Stimulated activated CD8-positive, alpha-beta memory T cell treated with anti-CD3 and anti-CD28 coated beads, Interleukin-15, amount 100 ng/mL, for 48 hours (primary cell): ENCODE measurements around the gene ARHGAP18.

Experiments
- DNase-seq, 2 donors: peaks; one replicate each; pipeline ENCODE4 v3.0.0-alpha.2; 2020; ENCODE audit warnings: low read depth in 2 of 2

The ARHGAP18 gene

GRCh38 chr6:129617986-129618385 lies 92.0 kb downstream of the ARHGAP18 start:
- no peak for DNase-seq

- DNase-seq, result no peak
Measured at GRCh38 chr6:129615496-129615895, 94.5 kb downstream of the ARHGAP18 start.

- DNase-seq, result no peak
Measured at GRCh38 chr6:129615020-129615419, 95.0 kb downstream of the ARHGAP18 start.

- no peak for DNase-seq
Measured at GRCh38 chr6:129614464-129614863, 95.5 kb downstream of the ARHGAP18 start.

GRCh38 chr6:129612440-129612839 lies 97.5 kb downstream of the ARHGAP18 start:
- DNase-seq, result no peak

- DNase-seq, result no peak
Measured at GRCh38 chr6:129609635-129610034, 100.3 kb downstream of the ARHGAP18 start.

GRCh38 chr6:129608886-129609537 lies 101.0 kb downstream of the ARHGAP18 start:
- no peak for DNase-seq

- no peak for DNase-seq
Measured at GRCh38 chr6:129607581-129608186, 102.3 kb downstream of the ARHGAP18 start.

- DNase-seq, result no peak
Measured at GRCh38 chr6:129606664-129607063, 103.3 kb downstream of the ARHGAP18 start.

GRCh38 chr6:129605967-129606366 lies 104.0 kb downstream of the ARHGAP18 start:
- no peak for DNase-seq

- DNase-seq, result no peak
Measured at GRCh38 chr6:129605095-129605494, 104.9 kb downstream of the ARHGAP18 start.

GRCh38 chr6:129604321-129604720 lies 105.7 kb downstream of the ARHGAP18 start:
- DNase-seq, result no peak

GRCh38 chr6:129603741-129604140 lies 106.2 kb downstream of the ARHGAP18 start:
- no peak for DNase-seq

- no peak for DNase-seq
Measured at GRCh38 chr6:129601323-129601722, 108.7 kb downstream of the ARHGAP18 start.

GRCh38 chr6:129599467-129599866 lies 110.5 kb downstream of the ARHGAP18 start:
- no peak for DNase-seq

GRCh38 chr6:129598244-129599187 lies 111.5 kb downstream of the ARHGAP18 start:
- no peak for DNase-seq

GRCh38 chr6:129597023-129597713 lies 112.8 kb downstream of the ARHGAP18 start:
- no peak for DNase-seq

GRCh38 chr6:129596522-129596921 lies 113.5 kb downstream of the ARHGAP18 start:
- DNase-seq, result no peak

- DNase-seq, result no peak
Measured at GRCh38 chr6:129593233-129593564, 116.8 kb downstream of the ARHGAP18 start.

- DNase-seq, result peak in 1 of 2 donors; percentile 3
Measured at GRCh38 chr6:129592516-129593232, 117.3 kb downstream of the ARHGAP18 start.

GRCh38 chr6:129590408-129591022 lies 119.5 kb downstream of the ARHGAP18 start:
- DNase-seq, result no peak
